ENCODE results near the gene MALAT1. TPM values are rescaled to one million over a fixed set of nuclear protein-coding genes. Genes with fewer than 3 reads are reported as not detected.

The MALAT1 gene
- total and polyA plus RNA-seq, 2 of the 13 experiments (the other 11 are each of a cell fraction or from before 2014, with no cell fraction given): 143 to 1,237 TPM

GRCh38 chr11:65498042-65498726 lies 661 bp upstream of the MALAT1 start (continued):
- TF ChIP-seq ELK4 (CRISPR knock-in tag; IDR thresholded peaks at IDR 0.05; ENCODE audit: borderline replicate concordance): no peak
- TF ChIP-seq, protein P1, sequence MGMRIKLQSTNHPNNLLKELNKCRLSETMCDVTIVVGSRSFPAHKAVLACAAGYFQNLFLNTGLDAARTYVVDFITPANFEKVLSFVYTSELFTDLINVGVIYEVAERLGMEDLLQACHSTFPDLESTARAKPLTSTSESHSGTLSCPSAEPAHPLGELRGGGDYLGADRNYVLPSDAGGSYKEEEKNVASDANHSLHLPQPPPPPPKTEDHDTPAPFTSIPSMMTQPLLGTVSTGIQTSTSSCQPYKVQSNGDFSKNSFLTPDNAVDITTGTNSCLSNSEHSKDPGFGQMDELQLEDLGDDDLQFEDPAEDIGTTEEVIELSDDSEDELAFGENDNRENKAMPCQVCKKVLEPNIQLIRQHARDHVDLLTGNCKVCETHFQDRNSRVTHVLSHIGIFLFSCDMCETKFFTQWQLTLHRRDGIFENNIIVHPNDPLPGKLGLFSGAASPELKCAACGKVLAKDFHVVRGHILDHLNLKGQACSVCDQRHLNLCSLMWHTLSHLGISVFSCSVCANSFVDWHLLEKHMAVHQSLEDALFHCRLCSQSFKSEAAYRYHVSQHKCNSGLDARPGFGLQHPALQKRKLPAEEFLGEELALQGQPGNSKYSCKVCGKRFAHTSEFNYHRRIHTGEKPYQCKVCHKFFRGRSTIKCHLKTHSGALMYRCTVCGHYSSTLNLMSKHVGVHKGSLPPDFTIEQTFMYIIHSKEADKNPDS (CRISPR knock-in tag; IDR thresholded peaks at IDR 0.05): no peak
- TF ChIP-seq FOXK2 (IDR thresholded peaks at IDR 0.05): no peak
- TF ChIP-seq PRDM10 (CRISPR knock-in tag; IDR thresholded peaks at IDR 0.05; ENCODE audit: low read depth): no peak
- TF ChIP-seq SMC3 (IDR thresholded peaks at IDR 0.05; ENCODE audit: low read length): peak; percentile 10; the same call in 1 of the 2 replicates
- no peak for TF ChIP-seq ZNF335 (CRISPR knock-in tag; IDR thresholded peaks at IDR 0.05)
- no peak for TF ChIP-seq KLF16 (CRISPR knock-in tag; IDR thresholded peaks at IDR 0.05)
- no peak for TF ChIP-seq ZNF407 (CRISPR knock-in tag; IDR thresholded peaks at IDR 0.05; ENCODE audit: not compliant biosample characterization)
- no peak for TF ChIP-seq ZNF800 (CRISPR knock-in tag; IDR thresholded peaks at IDR 0.05)

Measured in HepG2 (cell line).